B cell (primary cell): ENCODE data around the gene RPTOR. TPM values are rescaled to one million over a fixed set of nuclear protein-coding genes. Genes with fewer than 3 reads are reported as not detected.
A peak's percentile ranks its signal among the peaks of the same experiment; 100 is the strongest.

ENCODE experiments used
- ATAC-seq: fragments of 200-7000 bp; cut with Tn5 transposase; one replicate; pipeline ENCODE4 v1.10.0; 2021; ENCODE audit warnings: low read depth, mild to moderate bottlenecking, moderate number of reproducible peaks, moderate library complexity
- CTCF ChIA-PET: fragments of 350-600 bp; sonication (Branson Sonifier 250); formaldehyde crosslinking; loops from one replicate; lab custom pipeline; 2021; ENCODE audit warnings: antibody characterized with exemption, inconsistent platforms; lab: Charles Lee
- POLR2A ChIA-PET: fragments of 350-600 bp; sonication (Branson Sonifier 250); formaldehyde crosslinking; loops from one replicate; lab custom pipeline; 2021; ENCODE audit warnings: antibody characterized with exemption; lab: Charles Lee
- DNase-seq: peaks from one replicate; pipeline ENCODE4 v3.0.0; 2013
- H2AFZ ChIP-seq: 2 replicates; pipeline ENCODE4 v1.6.1; 2012; ENCODE audit warnings: mild to moderate bottlenecking, low read depth, low read length; ENCODE audit not compliant: insufficient read depth, poor library complexity, severe bottlenecking
- H3K27ac ChIP-seq, 2 donors: 1 replicate in 1 of 2; 2 replicates in 1 of 2; pipeline ENCODE4 v1.5.1; 2012 to 2013; ENCODE audit warnings: low read length in 2 of 2, mild to moderate bottlenecking in 2 of 2, moderate library complexity in 1 of 2
- H3K27me3 ChIP-seq, 4 experiments: fragments of 200-600 bp in 1 of 4; sonication (generic) in 1 of 4; replicated peaks in 1 of 4; 1 replicate in 2 of 4; 2 replicates in 2 of 4; pipeline versions ENCODE4 v1.6.1 to v1.7.0; 2013 to 2016; ENCODE audit warnings: low read length in 3 of 4, mild to moderate bottlenecking in 2 of 4, mixed read lengths in 1 of 4, moderate library complexity in 1 of 4; ENCODE audit not compliant: insufficient read depth in 4 of 4, control insufficient read depth in 3 of 4; ENCODE audit errors: control extremely low read depth in 1 of 4
- H3K36me3 ChIP-seq, 2 experiments: replicated peaks in 1 of 2; 1 replicate in 1 of 2; 2 replicates in 1 of 2; pipeline versions ENCODE4 v1.6.1 to v1.7.1; 2013; ENCODE audit warnings: low read length in 1 of 2; ENCODE audit not compliant: insufficient read depth in 2 of 2, control insufficient read depth in 1 of 2; ENCODE audit errors: control extremely low read depth in 1 of 2, extremely low read depth in 1 of 2
- H3K4me1 ChIP-seq, 2 donors: fragments of 200-600 bp in 1 of 2; sonication (generic) in 1 of 2; 1 replicate in 1 of 2; 2 replicates in 1 of 2; pipeline versions ENCODE4 v1.5.1 to v1.6.1; 2013 to 2017; ENCODE audit warnings: low read length in 2 of 2; ENCODE audit not compliant: control insufficient read depth in 2 of 2, insufficient read depth in 2 of 2
- H3K4me2 ChIP-seq: replicated peaks from 2 replicates; pipeline ENCODE3; 2012; ENCODE audit warnings: mild to moderate bottlenecking, low read depth, low read length; ENCODE audit not compliant: poor library complexity, severe bottlenecking
- H3K4me3 ChIP-seq, 5 experiments: fragments of 200-600 bp in 1 of 5; sonication (generic) in 1 of 5; 1 replicate in 3 of 5; 2 replicates in 2 of 5; pipeline versions ENCODE4 v1.5.1 to v1.7.0; 2011 to 2016; ENCODE audit warnings: low read length in 4 of 5, mild to moderate bottlenecking in 4 of 5, low read depth in 2 of 5, control low read depth in 1 of 5, moderate library complexity in 1 of 5; ENCODE audit not compliant: insufficient read depth in 1 of 5; ENCODE audit errors: control extremely low read depth in 1 of 5, extremely low read depth in 1 of 5
- H3K79me2 ChIP-seq: fragments of 200-600 bp; sonication (generic); one replicate; pipeline ENCODE4 v1.6.0; 2016; ENCODE audit warnings: low read length; ENCODE audit not compliant: control insufficient read depth, insufficient read depth
- H3K9ac ChIP-seq: fragments of 200-600 bp; sonication (generic); 2 replicates; pipeline ENCODE4 v1.6.1; 2017; ENCODE audit warnings: mild to moderate bottlenecking, low read length, moderate library complexity
- H3K9me3 ChIP-seq, 3 donors: one replicate each; pipeline versions ENCODE4 v1.6.1 to v1.7.1; 2013; ENCODE audit warnings: low read length in 2 of 3; ENCODE audit not compliant: control insufficient read depth in 2 of 3, insufficient read depth in 1 of 3; ENCODE audit errors: control extremely low read depth in 1 of 3
- H4K20me1 ChIP-seq: 2 replicates; pipeline ENCODE4 v1.6.0; 2012; ENCODE audit warnings: mild to moderate bottlenecking, low read length; ENCODE audit not compliant: insufficient read depth, control insufficient read depth, poor library complexity, severe bottlenecking
- H3K27ac Mint-ChIP-seq: one replicate; pipeline ENCODE4 v1.8.0; 2021; ENCODE audit warnings: mixed read lengths
- H3K27me3 Mint-ChIP-seq: one replicate; pipeline ENCODE4 v1.8.0; 2021; ENCODE audit warnings: mixed read lengths
- H3K4me1 Mint-ChIP-seq: one replicate; pipeline ENCODE4 v1.8.0; 2021; ENCODE audit warnings: mixed read lengths
- H3K4me3 Mint-ChIP-seq: one replicate; pipeline ENCODE4 v1.8.0; 2021; ENCODE audit warnings: mixed read lengths
- H3K9me3 Mint-ChIP-seq: one replicate; pipeline ENCODE4 v1.8.0; 2022; ENCODE audit warnings: mixed read lengths; ENCODE audit not compliant: insufficient read depth
- EZH2 ChIP-seq: IDR thresholded peaks from 2 replicates; pipeline ENCODE4 v1.6.1; 2012; ENCODE audit warnings: borderline replicate concordance, low read depth, mild to moderate bottlenecking, moderate library complexity, low read length; ENCODE audit not compliant: insufficient read depth, poor library complexity, severe bottlenecking
- WGBS: methylation state at CpG from one replicate; pipeline ENCODE4 v1.1.5; 2013; ENCODE audit warnings: missing lambda C conversion rate; ENCODE audit not compliant: insufficient coverage; 5-methylcytosine and 5-hydroxymethylcytosine counted together
- intact Hi-C: fragments of 100-400 bp; cut with micrococcal nuclease; formaldehyde crosslinking; loops from one replicate; pipeline ENCODE4 v1.10.0; 2022
- polyA plus RNA-seq: library from polyadenylated mRNA; depleted of rRNA; stranded (reverse); fragments of >200 nt; gene quantifications from 2 replicates; pipeline ENCODE4 v1.2.3, GENCODE V29; 2012
- total RNA-seq, 2 donors: library from RNA; stranded (reverse); fragments of 120-200 nt in 1 of 2; gene quantifications; 1 replicate in 1 of 2; 2 replicates in 1 of 2; pipeline versions ENCODE4 v1.2.3 to v1.2.4, GENCODE V29; 2013 to 2022
- TF ChIP-seq, protein P1 (sequence below): fragments of 200-600 bp; IDR thresholded peaks from one replicate; pipeline ENCODE4 v1.8.0; 2022; ENCODE audit warnings: antibody characterized with exemption, mild to moderate bottlenecking

RPTOR gene
- total and polyA plus RNA-seq, 2 donors (not counting 1 experiment from before 2014, with no cell fraction given) = 13.4 to 58.8 TPM

GRCh38 chr17:80942423-80943345 is 398.0 kb downstream of the RPTOR start:
- no peaks in the 10 kb centered on the region for H3K79me2 ChIP-seq
- H3K4me1 Mint-ChIP-seq = peaks cover 34% of the 10 kb centered on the region
- H3K36me3 ChIP-seq = peaks cover 0 to 13% of the 10 kb centered on the region in 2 experiments
- ATAC-seq = no peak
- intact Hi-C loops = no loop called here
- peaks cover 51 to 53% of the 10 kb centered on the region in 2 donors for H3K4me1 ChIP-seq
- H3K9me3 ChIP-seq = peaks cover 0 to 7% (median 0%) of the 10 kb centered on the region in 3 donors
- peak overlapping the region; percentile 36 for H3K4me2 ChIP-seq
- peak overlapping the region; percentile 61 for H3K27ac Mint-ChIP-seq
- no peak overlapping the region for H3K4me3 Mint-ChIP-seq
- H4K20me1 ChIP-seq = no peaks in the 10 kb centered on the region
- DNase-seq = no peak
- H3K27ac ChIP-seq = peak overlapping the region in 1 of 2 donors; percentile 36
- H2AFZ ChIP-seq = no peak overlapping the region
- CTCF ChIA-PET = no interaction called here
- no peak overlapping the region for H3K4me3 ChIP-seq
- POLR2A ChIA-PET = no interaction called here
- TF ChIP-seq, protein P1, sequence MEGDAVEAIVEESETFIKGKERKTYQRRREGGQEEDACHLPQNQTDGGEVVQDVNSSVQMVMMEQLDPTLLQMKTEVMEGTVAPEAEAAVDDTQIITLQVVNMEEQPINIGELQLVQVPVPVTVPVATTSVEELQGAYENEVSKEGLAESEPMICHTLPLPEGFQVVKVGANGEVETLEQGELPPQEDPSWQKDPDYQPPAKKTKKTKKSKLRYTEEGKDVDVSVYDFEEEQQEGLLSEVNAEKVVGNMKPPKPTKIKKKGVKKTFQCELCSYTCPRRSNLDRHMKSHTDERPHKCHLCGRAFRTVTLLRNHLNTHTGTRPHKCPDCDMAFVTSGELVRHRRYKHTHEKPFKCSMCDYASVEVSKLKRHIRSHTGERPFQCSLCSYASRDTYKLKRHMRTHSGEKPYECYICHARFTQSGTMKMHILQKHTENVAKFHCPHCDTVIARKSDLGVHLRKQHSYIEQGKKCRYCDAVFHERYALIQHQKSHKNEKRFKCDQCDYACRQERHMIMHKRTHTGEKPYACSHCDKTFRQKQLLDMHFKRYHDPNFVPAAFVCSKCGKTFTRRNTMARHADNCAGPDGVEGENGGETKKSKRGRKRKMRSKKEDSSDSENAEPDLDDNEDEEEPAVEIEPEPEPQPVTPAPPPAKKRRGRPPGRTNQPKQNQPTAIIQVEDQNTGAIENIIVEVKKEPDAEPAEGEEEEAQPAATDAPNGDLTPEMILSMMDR = no peak
- TF ChIP-seq EZH2 = no peak
- 95% methylated on average over 38 of the region's 38 CpGs for WGBS
- H3K9me3 Mint-ChIP-seq = no peaks in the 10 kb centered on the region
- H3K9ac ChIP-seq = no peak overlapping the region
- H3K27me3 Mint-ChIP-seq = no peaks in the 10 kb centered on the region
- H3K27me3 ChIP-seq = no peaks in the 10 kb centered on the region
